GM12878 (cell line): ENCODE data around the gene TTYH1. TPM values are rescaled to one million over a fixed set of nuclear protein-coding genes. Genes with fewer than 3 reads are reported as not detected.

Source experiments
- ATAC-seq: fragments of 200-7000 bp; cut with Tn5 transposase; 3 replicates; pipeline ENCODE4 v1.9.1; 2020; ENCODE audit warnings: mild to moderate bottlenecking, moderate library complexity
- BruUV-seq: library from RNA; stranded (reverse); fragments of 400-500 nt; replicated peaks from 2 replicates; lab custom pipeline; 2021; lab: Mats Ljungman, UMichigan
- CTCF ChIA-PET: fragments of 300-600 bp; sonication (Branson Sonifier 250); formaldehyde crosslinking; extraction: SDS; loops from one replicate; lab custom pipeline; 2021; ENCODE audit warnings: inconsistent platforms; lab: Yijun Ruan, JAX
- POLR2A ChIA-PET: fragments of 350-600 bp; formaldehyde crosslinking; extraction: SDS; loops from one replicate; lab custom pipeline; 2021; ENCODE audit warnings: inconsistent platforms; lab: Charles Lee
- RAD21 ChIA-PET: fragments of 300-600 bp; sonication (Branson Sonifier 250); formaldehyde crosslinking; loops from one replicate; lab custom pipeline; 2023; ENCODE audit warnings: antibody characterized with exemption; ENCODE audit not compliant: unreplicated experiment; lab: Charles Lee
- SMC1A ChIA-PET: fragments of 300-600 bp; sonication (Branson Sonifier 250); formaldehyde crosslinking; loops from one replicate; lab custom pipeline; 2023; ENCODE audit not compliant: unreplicated experiment, uncharacterized antibody; lab: Charles Lee
- DNase-seq: peaks from one replicate; pipeline ENCODE4 v3.0.0-alpha.2; 2011; ENCODE audit warnings: low read depth, low spot score
- FAIRE-seq: peaks from 3 replicates; lab custom pipeline; 2011; peaks lifted over from hg19 to GRCh38; lab: Jason Lieb, UNC
- H2AFZ ChIP-seq: 2 replicates; pipeline ENCODE4 v1.6.0; 2011; ENCODE audit warnings: low read depth, low read length, control low read depth; ENCODE audit not compliant: control insufficient read depth
- H3K27ac ChIP-seq: 2 replicates; pipeline ENCODE4 v1.5.1; 2011; ENCODE audit warnings: control low read depth; ENCODE audit not compliant: control insufficient read depth, insufficient read depth
- H3K27me3 ChIP-seq, 2 experiments: replicated peaks in 1 of 2; 2 replicates each; pipeline versions ENCODE4 v1.6.0 to v1.6.1; 2011; ENCODE audit warnings: low read length in 1 of 2; ENCODE audit not compliant: control insufficient read depth in 2 of 2, insufficient read depth in 2 of 2
- H3K36me3 ChIP-seq, 2 experiments: 2 replicates each; pipeline ENCODE4 v1.5.1; 2011; ENCODE audit warnings: low read length in 1 of 2; ENCODE audit not compliant: control insufficient read depth in 2 of 2, insufficient read depth in 2 of 2
- H3K4me1 ChIP-seq: 2 replicates; pipeline ENCODE4 v1.6.1; 2011; ENCODE audit warnings: mild to moderate bottlenecking, low read length, moderate library complexity, mixed read lengths; ENCODE audit not compliant: control insufficient read depth, insufficient read depth
- H3K4me2 ChIP-seq: 2 replicates; pipeline ENCODE4 v1.6.0; 2011; ENCODE audit warnings: control low read depth; ENCODE audit not compliant: control insufficient read depth, insufficient read depth
- H3K4me3 ChIP-seq: fragments of 200-600 bp; sonication (generic); 2 replicates; pipeline ENCODE4 v1.5.1; 2016
- H3K79me2 ChIP-seq: 2 replicates; pipeline ENCODE4 v1.6.0; 2011; ENCODE audit warnings: low read length; ENCODE audit not compliant: control insufficient read depth, insufficient read depth
- H3K9ac ChIP-seq: 2 replicates; pipeline ENCODE4 v1.8.0; 2011; ENCODE audit warnings: low read length, control low read depth, mixed read lengths; ENCODE audit not compliant: control insufficient read depth, insufficient read depth
- H3K9me3 ChIP-seq: replicated peaks from 3 replicates; pipeline ENCODE4 v1.5.1; 2011; ENCODE audit warnings: mild to moderate bottlenecking, low read length; ENCODE audit not compliant: control insufficient read depth, insufficient read depth
- H4K20me1 ChIP-seq: 2 replicates; pipeline ENCODE4 v1.6.0; 2011; ENCODE audit not compliant: control insufficient read depth, insufficient read depth
- HDAC6 ChIP-seq: fragments of 200-600 bp; sonication (generic); IDR thresholded peaks from one replicate; pipeline ENCODE4 v1.8.0; 2017; ENCODE audit warnings: antibody characterized with exemption; ENCODE audit not compliant: unreplicated experiment
- PKNOX1 ChIP-seq: fragments of 450-650 bp; IDR thresholded peaks from 2 replicates; pipeline ENCODE4 v1.6.1; 2016; ENCODE audit warnings: mild to moderate bottlenecking
- USF1 ChIP-seq: IDR thresholded peaks from 2 replicates; pipeline ENCODE4 v1.6.1; 2011; ENCODE audit warnings: borderline replicate concordance, low read depth, mild to moderate bottlenecking, moderate library complexity, mixed read lengths, low read length; ENCODE audit not compliant: insufficient read depth; ENCODE audit errors: extremely low read length
- WGBS: methylation state at CpG from one replicate; pipeline ENCODE4 v1.1.6; 2016; ENCODE audit warnings: low lambda C conversion rate; ENCODE audit not compliant: insufficient replicate concordance, insufficient coverage; ENCODE audit errors: missing lambda C conversion rate; 5-methylcytosine and 5-hydroxymethylcytosine counted together
- in situ Hi-C: fragments of 300-500 bp; cut with MboI; formaldehyde crosslinking; loops from 9 replicates; pipeline ENCODE4 v1.14.3; 2018; ENCODE audit warnings: mixed read lengths
- intact Hi-C: fragments of 100-400 bp; cut with micrococcal nuclease; formaldehyde crosslinking; loops from one replicate; pipeline ENCODE4 v1.14.2; 2022; ENCODE audit not compliant: unreplicated experiment
- polyA plus RNA-seq, 11 experiments: library from polyadenylated mRNA; depleted of rRNA in 4 of 11; unstranded in 6 of 11; stranded (reverse) in 5 of 11; fragments of >200 nt; fragmentation: Nextera tagmentation in 4 of 11; fragmentation: Illumina TruSeq in 1 of 11; extraction: Ambion mirVana in 4 of 11; extraction: Trizol in 1 of 11; gene quantifications; 1 replicate in 1 of 11; 2 replicates in 10 of 11; pipeline versions ENCODE4 v1.2.1 to v1.2.3, GENCODE V29; 2011 to 2016; ENCODE audit warnings: inconsistent platforms in 2 of 11, missing spikeins in 2 of 11, low read depth in 1 of 11
- total RNA-seq, 4 experiments: library from RNA; depleted of rRNA in 3 of 4; stranded (reverse); fragments of >200 nt in 3 of 4; fragmentation: Illumina TruSeq in 1 of 4; extraction: Trizol in 1 of 4; gene quantifications; 2 replicates each; pipeline versions ENCODE4 v1.2.1 to v1.2.3, GENCODE V29; 2013 to 2021
- TF ChIP-seq, protein P1 (sequence below): fragments of 450-650 bp; IDR thresholded peaks from 2 replicates; pipeline ENCODE4 v1.6.1; 2017; ENCODE audit warnings: mild to moderate bottlenecking, low read depth, inconsistent platforms; ENCODE audit not compliant: poor library complexity, severe bottlenecking
- TF ChIP-seq, protein P2 (sequence below): IDR thresholded peaks from 2 replicates; pipeline ENCODE4 v1.6.1; 2012; ENCODE audit warnings: low read depth, low read length, improper control_type of control experiment

TTYH1 gene
- total and polyA plus RNA-seq, 10 of the 15 experiments (the other 5 are each of a cell fraction or from before 2014, with no cell fraction given): 0.01 to 0.36 (median 0.09) TPM; not detected in 3

- intact Hi-C loops: no loop called here
- Histone ChIP-seq H3K27me3 (no peaks in the 10 kb centered on the region), H3K27ac (no peak overlapping the region), H2AFZ (no peak overlapping the region), H3K79me2 (no peaks in the 10 kb centered on the region), H3K4me3 (no peak overlapping the region), H3K4me1 (peaks cover 8% of the 10 kb centered on the region), H3K9ac (no peak overlapping the region), H3K9me3 (peaks cover 4% of the 10 kb centered on the region; the same call in 2 of the 3 replicates), H4K20me1 (no peaks in the 10 kb centered on the region), H3K36me3 (no peaks in the 10 kb centered on the region), H3K4me2 (no peak overlapping the region)
- ChIA-PET CTCF (interaction anchor here (0.5 to 2.2 kb wide), 7 partner anchors 9 to 1274 kb away, joined by 3 to 16 read pairs (median 5); no protein-coding TSS in a partner anchor), SMC1A (interaction anchor here (0.8 to 2.2 kb wide), 10 partner anchors 8 to 55 kb away, joined by 3 to 25 read pairs (median 4); no protein-coding TSS in a partner anchor), RAD21 (interaction anchor here (1.1 to 3.7 kb wide), 3 partner anchors 10 to 34 kb away, joined by 4 to 24 read pairs (median 4); no protein-coding TSS in a partner anchor), POLR2A (interaction anchor here (1.2 to 2.7 kb wide), 3 partner anchors 9 to 17 kb away, joined by 3 to 16 read pairs (median 7); partner anchors contain the start of gene LAIR1)
- WGBS: 22% methylated on average over 5 of the region's 5 CpGs
- ATAC-seq (no peak), FAIRE-seq (no peak), DNase-seq (no peak)
- TF ChIP-seq HDAC6: no peak
- no peak for TF ChIP-seq PKNOX1
- no peak for TF ChIP-seq USF1
- TF ChIP-seq, protein P1, sequence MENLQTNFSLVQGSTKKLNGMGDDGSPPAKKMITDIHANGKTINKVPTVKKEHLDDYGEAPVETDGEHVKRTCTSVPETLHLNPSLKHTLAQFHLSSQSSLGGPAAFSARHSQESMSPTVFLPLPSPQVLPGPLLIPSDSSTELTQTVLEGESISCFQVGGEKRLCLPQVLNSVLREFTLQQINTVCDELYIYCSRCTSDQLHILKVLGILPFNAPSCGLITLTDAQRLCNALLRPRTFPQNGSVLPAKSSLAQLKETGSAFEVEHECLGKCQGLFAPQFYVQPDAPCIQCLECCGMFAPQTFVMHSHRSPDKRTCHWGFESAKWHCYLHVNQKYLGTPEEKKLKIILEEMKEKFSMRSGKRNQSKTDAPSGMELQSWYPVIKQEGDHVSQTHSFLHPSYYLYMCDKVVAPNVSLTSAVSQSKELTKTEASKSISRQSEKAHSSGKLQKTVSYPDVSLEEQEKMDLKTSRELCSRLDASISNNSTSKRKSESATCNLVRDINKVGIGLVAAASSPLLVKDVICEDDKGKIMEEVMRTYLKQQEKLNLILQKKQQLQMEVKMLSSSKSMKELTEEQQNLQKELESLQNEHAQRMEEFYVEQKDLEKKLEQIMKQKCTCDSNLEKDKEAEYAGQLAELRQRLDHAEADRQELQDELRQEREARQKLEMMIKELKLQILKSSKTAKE: no peak
- TF ChIP-seq, protein P2, sequence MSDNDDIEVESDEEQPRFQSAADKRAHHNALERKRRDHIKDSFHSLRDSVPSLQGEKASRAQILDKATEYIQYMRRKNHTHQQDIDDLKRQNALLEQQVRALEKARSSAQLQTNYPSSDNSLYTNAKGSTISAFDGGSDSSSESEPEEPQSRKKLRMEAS: no peak
- in situ Hi-C loops: no loop called here
- BruUV-seq: no TSS peak
Observed at GRCh38 chr19:54379187-54379678, 36.0 kb upstream of the TTYH1 start.
